IgD-negative memory B cell (primary cell): ENCODE results near the gene LRP1. TPM values are rescaled to one million over a fixed set of nuclear protein-coding genes. Genes with fewer than 3 reads are reported as not detected.
"Not testable (repeated sequence)": the region's sequence is repeated elsewhere in the genome, so short reads cannot be mapped to it uniquely, and the experiment has no call there.

ENCODE experiments used
- H3K27ac Mint-ChIP-seq, 3 donors: one replicate each; pipeline ENCODE4 v1.8.0; 2020 to 2022; ENCODE audit warnings: mild to moderate bottlenecking in 3 of 3, mixed read lengths in 3 of 3, moderate library complexity in 1 of 3
- H3K27me3 Mint-ChIP-seq: one replicate; pipeline ENCODE4 v1.8.0; 2021; ENCODE audit warnings: mixed read lengths
- H3K36me3 Mint-ChIP-seq: one replicate; pipeline ENCODE4 v1.8.0; 2020; ENCODE audit warnings: mild to moderate bottlenecking, mixed read lengths
- H3K4me1 Mint-ChIP-seq, 3 donors: one replicate each; pipeline ENCODE4 v1.8.0; 2020 to 2022; ENCODE audit warnings: mixed read lengths in 3 of 3, mild to moderate bottlenecking in 1 of 3
- H3K4me3 Mint-ChIP-seq, 4 donors: one replicate each; pipeline ENCODE4 v1.8.0; 2020 to 2022; ENCODE audit warnings: mild to moderate bottlenecking in 4 of 4, mixed read lengths in 4 of 4, moderate library complexity in 3 of 4
- H3K9me3 Mint-ChIP-seq, 3 donors: one replicate each; pipeline ENCODE4 v1.8.0; 2020 to 2021; ENCODE audit warnings: mixed read lengths in 3 of 3, mild to moderate bottlenecking in 1 of 3
- polyA plus RNA-seq: library from polyadenylated mRNA; unstranded; fragments of 300-500 nt; fragmentation: Illumina TruSeq; gene quantifications from one replicate; pipeline ENCODE4 v1.2.3, GENCODE V29; 2021

The LRP1 gene
- polyA plus RNA-seq, 1 donor from 2014 or later = 0.19 TPM

DNA sequence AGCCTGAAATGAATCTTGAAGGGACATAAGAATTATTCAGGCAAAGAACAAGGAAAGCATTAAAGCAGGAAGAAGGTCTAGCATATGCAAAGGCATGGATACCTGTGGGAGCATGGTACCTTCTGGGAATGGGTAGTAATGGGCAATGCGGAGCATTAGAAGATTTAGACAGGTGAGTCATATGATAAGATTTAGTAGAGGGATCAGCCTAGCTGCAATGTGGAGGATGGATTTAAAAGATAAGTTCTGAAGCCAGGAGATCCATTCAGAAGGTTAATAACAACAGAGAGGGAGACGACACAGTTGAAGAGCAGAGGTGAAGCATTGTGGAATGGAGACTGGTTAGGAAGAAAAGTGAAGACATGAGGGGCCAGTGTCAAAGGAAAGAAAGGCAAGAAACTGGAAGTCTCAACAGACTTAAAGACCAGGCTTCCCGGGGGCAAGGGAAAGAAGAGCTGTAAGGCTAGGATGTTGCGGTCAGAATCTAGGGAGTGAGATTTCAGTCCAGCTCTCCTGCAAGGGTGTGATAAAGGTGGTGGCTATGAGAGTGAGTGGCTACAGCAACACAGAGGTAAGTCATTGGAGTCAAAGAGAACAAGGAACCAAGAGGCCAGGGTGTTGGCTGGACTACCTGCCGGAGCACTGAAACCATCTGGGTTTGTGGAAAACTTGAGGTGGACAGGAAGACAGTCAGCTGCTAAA lies 11.6 kb upstream of the LRP1 start:
- Mint-ChIP-seq H3K36me3 (no peaks in the 10 kb centered on the region), H3K9me3 (no peaks in the 10 kb centered on the region), H3K4me3 (peak overlapping the region in 1 of 4 donors; percentile 16), H3K27ac (no peak overlapping the region), H3K27me3 (no peaks in the 10 kb centered on the region), H3K4me1 (peaks cover 13 to 19% (median 18%) of the 10 kb centered on the region in 3 donors)

DNA sequence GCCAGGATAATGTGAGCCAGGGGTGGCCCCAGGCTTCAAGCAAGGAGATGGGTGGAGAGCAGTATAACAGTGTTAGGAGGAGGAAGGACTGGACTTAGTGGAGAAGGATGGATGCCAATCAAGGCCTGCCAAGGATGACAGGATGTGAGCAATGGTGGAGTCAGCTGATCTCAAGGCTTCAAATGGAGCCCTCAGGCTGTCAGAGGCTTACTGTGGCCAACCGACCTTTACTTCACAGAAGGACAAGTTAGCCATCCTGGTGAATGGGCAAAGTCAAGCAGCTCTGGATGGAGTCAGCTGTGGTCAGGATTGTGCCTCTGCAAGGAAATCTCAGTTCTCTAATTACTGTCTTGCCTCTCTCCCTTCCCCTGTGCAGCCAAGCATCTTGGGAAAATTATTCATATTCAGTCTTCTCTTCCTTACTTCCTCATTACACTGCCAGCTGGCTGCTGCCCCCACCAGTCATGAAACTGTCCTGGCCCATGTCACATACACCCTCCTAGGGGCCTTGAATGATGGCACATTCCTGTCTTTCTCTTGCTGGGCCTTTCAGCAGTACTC lies 9.5 kb upstream of the LRP1 start:
- Mint-ChIP-seq H3K36me3 (no peaks in the 10 kb centered on the region), H3K27ac (peak overlapping the region; percentile 34 to 65 (median 64)), H3K4me3 (peak overlapping the region in 2 of 4 donors; percentile 19 to 29), H3K9me3 (peaks cover 0 to 1% (median 0%) of the 10 kb centered on the region in 3 donors), H3K27me3 (no peaks in the 10 kb centered on the region), H3K4me1 (peaks cover 10 to 14% (median 11%) of the 10 kb centered on the region in 3 donors)

DNA sequence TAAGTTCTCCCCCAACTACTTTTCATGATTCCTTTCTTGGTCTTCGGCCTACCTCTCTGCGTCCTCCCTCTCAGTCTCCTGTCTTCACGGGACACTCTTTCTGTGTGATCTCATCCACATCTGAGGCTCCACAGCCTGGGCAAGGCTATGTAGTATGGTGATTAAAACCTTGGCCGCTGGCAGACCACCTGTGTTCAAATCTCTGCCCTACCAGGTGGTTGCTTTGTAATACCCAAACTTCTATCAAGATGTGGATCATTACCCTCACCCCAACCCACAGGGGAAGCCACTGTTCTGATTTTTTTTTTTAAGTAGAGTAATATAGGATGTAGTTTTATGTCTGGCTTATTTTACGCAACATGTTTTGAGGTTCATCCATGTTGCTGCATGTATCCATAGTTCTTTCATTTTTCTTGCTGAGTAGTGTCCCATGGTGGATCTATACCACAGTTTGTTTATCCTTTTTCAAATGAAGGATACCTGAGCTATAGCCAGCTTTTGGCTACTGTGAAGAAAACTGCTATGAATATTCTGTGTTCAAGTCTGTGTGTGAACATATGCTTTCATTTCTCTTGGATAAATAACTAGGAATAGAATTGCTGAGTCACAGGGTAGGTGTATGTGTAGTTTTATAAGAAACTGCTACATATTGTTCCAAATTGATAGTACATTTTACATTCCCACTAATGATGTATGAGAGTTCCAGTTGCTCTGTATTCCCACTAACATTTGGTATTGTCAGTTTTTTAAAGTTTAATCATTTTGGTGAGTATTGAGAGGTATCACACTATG lies 8.8 kb upstream of the LRP1 start:
- H3K4me1 Mint-ChIP-seq = peaks cover 13 to 18% (median 15%) of the 10 kb centered on the region in 3 donors
- H3K36me3 Mint-ChIP-seq = no peaks in the 10 kb centered on the region
- H3K27me3 Mint-ChIP-seq = no peaks in the 10 kb centered on the region
- peak overlapping the region in 2 of 4 donors; percentile 19 to 29 for H3K4me3 Mint-ChIP-seq
- peaks cover 0 to 1% (median 0%) of the 10 kb centered on the region in 3 donors for H3K9me3 Mint-ChIP-seq
- peak overlapping the region; percentile 34 to 65 (median 64) for H3K27ac Mint-ChIP-seq

DNA sequence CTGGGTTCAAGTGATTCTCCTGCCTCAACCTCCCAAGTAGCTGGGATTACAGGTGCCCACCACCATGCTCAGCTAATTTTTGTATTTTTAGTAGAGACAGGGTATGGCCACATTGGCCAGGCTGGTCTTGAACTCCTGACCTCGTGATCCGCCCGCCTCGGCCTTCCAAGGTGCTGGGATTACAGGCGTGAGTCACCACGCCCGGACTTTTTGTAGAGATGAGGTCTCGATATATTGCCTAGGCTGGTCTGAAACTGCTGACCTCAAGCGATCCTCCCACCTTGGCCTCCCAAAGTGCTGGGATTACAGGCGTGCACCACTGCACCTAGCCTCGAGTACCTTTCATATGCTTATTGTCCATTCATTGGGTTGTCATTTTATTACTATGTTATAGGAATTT lies 7.6 kb upstream of the LRP1 start:
- H3K9me3 Mint-ChIP-seq, H3K27ac Mint-ChIP-seq: not testable (repeated sequence)

DNA sequence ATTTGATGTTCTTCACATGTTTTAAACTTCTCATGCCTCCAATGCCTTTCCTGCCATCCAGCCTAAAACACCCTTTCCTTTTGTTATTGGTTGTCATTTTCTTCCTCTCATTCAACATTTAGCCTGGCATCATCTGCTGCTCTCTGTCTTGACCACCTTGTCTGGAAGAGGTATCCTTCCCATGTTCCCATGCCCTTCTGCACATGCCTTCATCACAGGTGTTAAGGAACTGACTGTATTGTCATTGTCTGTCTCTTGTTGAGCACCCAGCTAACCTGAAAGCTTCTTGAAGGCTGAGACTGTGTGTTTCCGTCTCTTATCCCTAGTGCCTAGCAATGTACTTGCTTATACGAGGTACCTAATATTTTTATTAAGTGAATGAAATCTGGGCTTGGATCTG lies 4.5 kb upstream of the LRP1 start:
- Mint-ChIP-seq H3K27ac (no peak overlapping the region), H3K27me3 (peaks cover 5% of the 10 kb centered on the region), H3K36me3 (no peaks in the 10 kb centered on the region), H3K9me3 (peaks cover 0 to 1% (median 0%) of the 10 kb centered on the region in 3 donors), H3K4me1 (peaks cover 12 to 20% (median 19%) of the 10 kb centered on the region in 3 donors), H3K4me3 (no peak overlapping the region)

More for the DNA sequence above, 7.6 kb upstream of the LRP1 start:
- not testable (repeated sequence) for H3K36me3 Mint-ChIP-seq, H3K4me3 Mint-ChIP-seq, H3K27me3 Mint-ChIP-seq
- peaks cover 13 to 19% (median 15%) of the 10 kb centered on the region in 3 donors for H3K4me1 Mint-ChIP-seq

DNA sequence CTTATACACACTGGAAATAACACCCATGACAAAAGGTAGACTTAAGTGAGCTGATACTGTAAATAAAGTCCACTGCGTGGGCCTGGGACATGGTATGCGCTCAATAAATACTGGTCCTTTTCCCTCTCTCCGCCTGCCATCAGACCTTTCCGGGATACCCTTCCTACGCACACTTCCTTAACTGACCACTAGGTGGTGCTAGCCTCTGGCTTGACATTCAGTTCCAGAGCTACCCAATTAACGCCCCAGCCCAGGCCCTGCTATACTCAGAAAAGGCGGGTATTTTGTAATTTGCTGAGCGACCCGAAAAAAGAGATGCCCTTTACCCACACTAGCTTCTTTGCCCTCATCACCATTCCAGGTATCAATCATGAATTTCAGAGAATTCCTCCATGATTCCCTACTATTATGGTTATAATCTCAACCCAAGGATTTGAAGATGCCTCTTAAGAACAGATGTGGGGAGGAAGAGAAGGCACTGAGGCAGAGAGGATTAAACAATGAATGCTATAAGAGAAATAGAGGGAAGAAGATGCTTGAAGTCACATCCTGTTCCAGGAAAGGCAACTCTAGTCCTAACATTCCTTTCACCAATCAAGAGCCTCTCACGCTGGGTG lies 3.9 kb upstream of the LRP1 start:
- peaks cover 8 to 15% (median 13%) of the 10 kb centered on the region in 3 donors for H3K4me1 Mint-ChIP-seq
- H3K9me3 Mint-ChIP-seq = peaks cover 0 to 1% (median 0%) of the 10 kb centered on the region in 3 donors
- H3K36me3 Mint-ChIP-seq = no peaks in the 10 kb centered on the region
- H3K27me3 Mint-ChIP-seq = peaks cover 5% of the 10 kb centered on the region
- H3K27ac Mint-ChIP-seq = no peak overlapping the region
- H3K4me3 Mint-ChIP-seq = peak overlapping the region in 1 of 4 donors; percentile 8

DNA sequence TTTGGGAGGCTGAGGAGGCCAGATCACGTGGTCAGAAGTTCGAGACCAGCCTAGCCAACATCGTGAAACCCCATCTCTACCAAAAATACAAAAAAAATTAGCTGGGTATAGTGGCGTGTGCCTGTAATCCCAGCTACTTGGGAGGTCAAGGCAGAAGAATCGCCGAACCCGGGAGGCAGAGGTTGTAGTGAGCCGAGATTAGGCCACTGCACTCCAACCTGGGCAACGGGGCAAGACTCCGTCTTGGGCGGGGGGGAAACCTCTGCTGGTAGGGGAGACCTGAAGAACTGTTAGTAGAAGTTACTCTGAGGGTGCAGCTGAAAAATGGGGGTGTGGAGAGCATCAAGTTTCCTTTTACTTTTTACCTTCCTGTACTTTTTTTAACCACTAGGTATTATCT lies 2.2 kb upstream of the LRP1 start:
- H3K36me3 Mint-ChIP-seq = no peaks in the 10 kb centered on the region
- H3K4me3 Mint-ChIP-seq = peak overlapping the region in 1 of 4 donors; percentile 34
- peaks cover 10 to 12% (median 11%) of the 10 kb centered on the region in 3 donors for H3K4me1 Mint-ChIP-seq
- H3K27me3 Mint-ChIP-seq = peaks cover 8% of the 10 kb centered on the region
- no peak overlapping the region for H3K27ac Mint-ChIP-seq
- peaks cover 0 to 1% (median 0%) of the 10 kb centered on the region in 3 donors for H3K9me3 Mint-ChIP-seq

- no peaks in the 10 kb centered on the region for H3K36me3 Mint-ChIP-seq
- H3K9me3 Mint-ChIP-seq = peaks cover 0 to 1% (median 0%) of the 10 kb centered on the region in 3 donors
- H3K4me3 Mint-ChIP-seq = peak overlapping the region in 3 of 4 donors; percentile 51 to 95 (median 94)
- H3K27ac Mint-ChIP-seq = peak overlapping the region in 2 of 3 donors; percentile 54 to 55
- H3K4me1 Mint-ChIP-seq = peaks cover 10 to 12% (median 11%) of the 10 kb centered on the region in 3 donors
- peaks cover 8% of the 10 kb centered on the region for H3K27me3 Mint-ChIP-seq
These were observed 1.7 kb upstream of the LRP1 start for GRCh38 chr12:57126561-57126960.

- H3K9me3 Mint-ChIP-seq = peaks cover 0 to 1% (median 0%) of the 10 kb centered on the region in 3 donors
- H3K4me3 Mint-ChIP-seq = peak overlapping the region; percentile 86 to 95 (median 94)
- peaks cover 10 to 12% (median 11%) of the 10 kb centered on the region in 3 donors for H3K4me1 Mint-ChIP-seq
- H3K27me3 Mint-ChIP-seq = peaks cover 8% of the 10 kb centered on the region
- peak overlapping the region in 2 of 3 donors; percentile 54 to 55 for H3K27ac Mint-ChIP-seq
- H3K36me3 Mint-ChIP-seq = no peaks in the 10 kb centered on the region
These were observed 1.1 kb upstream of the LRP1 start for GRCh38 chr12:57127101-57127725.

DNA sequence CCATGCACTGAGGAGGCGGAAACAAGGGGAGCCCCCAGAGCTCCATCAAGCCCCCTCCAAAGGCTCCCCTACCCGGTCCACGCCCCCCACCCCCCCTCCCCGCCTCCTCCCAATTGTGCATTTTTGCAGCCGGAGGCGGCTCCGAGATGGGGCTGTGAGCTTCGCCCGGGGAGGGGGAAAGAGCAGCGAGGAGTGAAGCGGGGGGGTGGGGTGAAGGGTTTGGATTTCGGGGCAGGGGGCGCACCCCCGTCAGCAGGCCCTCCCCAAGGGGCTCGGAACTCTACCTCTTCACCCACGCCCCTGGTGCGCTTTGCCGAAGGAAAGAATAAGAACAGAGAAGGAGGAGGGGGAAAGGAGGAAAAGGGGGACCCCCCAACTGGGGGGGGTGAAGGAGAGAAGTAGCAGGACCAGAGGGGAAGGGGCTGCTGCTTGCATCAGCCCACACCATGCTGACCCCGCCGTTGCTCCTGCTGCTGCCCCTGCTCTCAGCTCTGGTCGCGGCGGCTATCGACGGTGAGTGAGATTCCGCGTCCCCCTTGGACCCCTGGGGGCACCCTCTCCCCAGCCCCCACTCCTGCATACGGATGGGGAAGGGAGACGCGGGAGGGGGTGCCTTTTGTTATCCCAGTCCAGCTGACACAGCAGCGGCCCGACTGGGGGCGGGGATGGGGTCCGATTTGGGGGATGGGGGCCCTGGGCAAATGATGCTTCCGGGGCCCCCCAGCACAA lies 400 bp downstream of the LRP1 start:
- peaks cover 0 to under 1% (median 0%) of the 10 kb centered on the region in 3 donors for H3K9me3 Mint-ChIP-seq
- H3K36me3 Mint-ChIP-seq = no peaks in the 10 kb centered on the region
- peaks cover 10 to 12% (median 11%) of the 10 kb centered on the region in 3 donors for H3K4me1 Mint-ChIP-seq
- H3K27me3 Mint-ChIP-seq = peaks cover 8% of the 10 kb centered on the region
- H3K27ac Mint-ChIP-seq = no peak overlapping the region
- peak overlapping the region; percentile 57 to 96 (median 94) for H3K4me3 Mint-ChIP-seq

GRCh38 chr12:57129321-57129842 lies 1.1 kb downstream of the LRP1 start:
- H3K36me3 Mint-ChIP-seq = no peaks in the 10 kb centered on the region
- no peaks in the 10 kb centered on the region for H3K9me3 Mint-ChIP-seq
- peaks cover 8% of the 10 kb centered on the region for H3K27me3 Mint-ChIP-seq
- peak overlapping the region in 2 of 3 donors; percentile 25 to 53 for H3K27ac Mint-ChIP-seq
- H3K4me3 Mint-ChIP-seq = peak overlapping the region; percentile 50 to 86 (median 65)
- H3K4me1 Mint-ChIP-seq = peaks cover 6 to 10% (median 8%) of the 10 kb centered on the region in 3 donors

DNA sequence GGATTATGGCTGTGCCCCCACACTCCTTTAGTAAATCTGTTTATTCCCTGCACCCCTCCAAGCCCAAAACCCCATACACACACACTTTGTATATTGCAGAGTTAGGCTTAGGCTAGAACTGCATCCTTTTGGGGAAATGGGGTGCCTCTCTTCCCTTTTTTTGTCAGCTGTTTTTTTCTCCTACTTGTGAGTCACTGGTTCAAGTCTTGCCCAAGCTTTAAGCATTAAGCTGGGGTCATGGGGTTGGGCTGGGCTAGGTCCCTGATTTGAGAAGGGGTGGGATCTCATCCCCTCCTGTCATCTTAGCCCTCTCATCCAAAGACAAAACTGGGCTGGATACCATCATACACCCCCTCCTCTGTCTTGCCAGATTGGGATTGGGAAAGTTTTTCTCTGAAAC lies 1.6 kb downstream of the LRP1 start:
- H3K4me1 Mint-ChIP-seq = peaks cover 4 to 10% (median 6%) of the 10 kb centered on the region in 3 donors
- peak overlapping the region; percentile 50 to 86 (median 68) for H3K4me3 Mint-ChIP-seq
- peak overlapping the region in 2 of 3 donors; percentile 25 to 53 for H3K27ac Mint-ChIP-seq
- no peaks in the 10 kb centered on the region for H3K36me3 Mint-ChIP-seq
- H3K9me3 Mint-ChIP-seq = no peaks in the 10 kb centered on the region
- peaks cover 8% of the 10 kb centered on the region for H3K27me3 Mint-ChIP-seq

DNA sequence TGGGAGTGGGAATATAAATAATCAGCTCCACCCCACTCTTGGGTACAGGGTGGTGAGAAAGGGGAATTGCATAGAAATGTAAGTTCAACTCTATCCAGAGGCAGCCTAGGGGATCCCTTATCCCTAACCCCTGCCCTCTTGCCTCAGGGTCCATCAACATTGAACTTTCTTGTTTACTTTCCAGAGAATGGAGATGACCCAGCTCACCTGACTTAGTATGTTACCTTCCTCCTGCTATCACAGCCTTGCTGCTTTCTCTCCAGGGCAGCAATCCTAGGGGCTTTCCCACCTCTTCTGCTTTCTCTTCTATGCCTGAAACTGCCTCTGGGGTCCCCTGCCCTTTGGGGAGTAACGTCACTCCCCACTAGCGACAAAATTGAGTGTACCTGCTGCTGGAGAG lies 2.7 kb downstream of the LRP1 start:
- Mint-ChIP-seq H3K27me3 (peaks cover 8% of the 10 kb centered on the region), H3K27ac (peak overlapping the region in 2 of 3 donors; percentile 47 to 85), H3K4me3 (peak overlapping the region in 2 of 4 donors; percentile 50 to 51), H3K36me3 (no peaks in the 10 kb centered on the region), H3K9me3 (no peaks in the 10 kb centered on the region), H3K4me1 (peaks cover 4 to 10% (median 6%) of the 10 kb centered on the region in 3 donors)
